Fibroblast of skin of back (primary cell): ENCODE results near the gene DGCR8. TPM values are rescaled to one million over a fixed set of nuclear protein-coding genes. Genes with fewer than 3 reads are reported as not detected.
A peak's percentile ranks its signal among the peaks of the same experiment; 100 is the strongest.

ENCODE experiments used
- DNase-seq: peaks from one replicate; pipeline ENCODE4 v3.0.0-alpha.2; 2013
- polyA plus RNA-seq, 2 experiments: library from polyadenylated mRNA; unstranded; fragments of 120-200 nt; gene quantifications; one replicate each; pipeline ENCODE4 v1.2.1, GENCODE V29; 2013; ENCODE audit not compliant: insufficient read length in 2 of 2

The DGCR8 gene
- polyA plus RNA-seq (2013, experiment 1 of 2; ENCODE audit: insufficient read length): 30.9 TPM
- 19.3 TPM for polyA plus RNA-seq (2013, experiment 2 of 2; ENCODE audit: insufficient read length)

DNA sequence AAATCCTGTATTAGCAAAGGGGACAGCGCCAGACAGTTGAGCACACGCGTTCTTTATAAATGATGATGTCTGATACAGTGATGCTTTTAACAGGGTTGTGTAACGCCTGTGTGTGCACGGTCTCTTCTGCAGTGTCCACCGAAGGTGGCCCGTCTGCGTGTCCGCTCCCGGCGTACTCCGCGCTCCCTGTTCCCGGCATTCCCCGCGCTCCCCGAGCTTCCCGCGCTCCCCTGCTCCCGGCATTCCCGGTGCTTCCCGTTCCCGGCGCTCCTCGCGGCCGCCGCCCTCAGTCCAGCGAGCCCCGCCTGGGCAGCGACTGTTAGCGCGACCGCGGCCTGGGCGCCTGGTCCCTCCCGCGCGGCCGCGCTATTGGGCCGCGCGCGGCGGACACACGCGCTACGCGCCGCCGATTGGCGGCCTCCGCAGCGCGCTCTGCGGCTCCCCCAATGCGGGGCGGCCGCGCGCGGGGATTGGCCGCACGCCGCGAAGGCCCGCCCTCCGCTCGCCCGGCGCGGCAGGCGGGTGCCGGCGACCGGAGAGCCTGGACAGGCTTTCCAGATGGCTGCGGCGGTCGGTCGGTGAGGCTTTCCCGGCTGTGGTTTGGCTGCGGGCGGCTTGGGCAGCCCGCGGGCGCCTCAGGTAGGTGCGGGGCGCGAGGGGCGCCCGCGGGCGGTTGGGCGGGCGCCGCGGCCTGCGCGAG lies at the start of gene DGCR8:
Gene DGCR8, plus strand, starts transcription at position 497 of the 700 bp plus-strand sequence. CDS start 5,723 bp downstream, outside the sequence.
- peak; percentile 97 for DNase-seq

DNA sequence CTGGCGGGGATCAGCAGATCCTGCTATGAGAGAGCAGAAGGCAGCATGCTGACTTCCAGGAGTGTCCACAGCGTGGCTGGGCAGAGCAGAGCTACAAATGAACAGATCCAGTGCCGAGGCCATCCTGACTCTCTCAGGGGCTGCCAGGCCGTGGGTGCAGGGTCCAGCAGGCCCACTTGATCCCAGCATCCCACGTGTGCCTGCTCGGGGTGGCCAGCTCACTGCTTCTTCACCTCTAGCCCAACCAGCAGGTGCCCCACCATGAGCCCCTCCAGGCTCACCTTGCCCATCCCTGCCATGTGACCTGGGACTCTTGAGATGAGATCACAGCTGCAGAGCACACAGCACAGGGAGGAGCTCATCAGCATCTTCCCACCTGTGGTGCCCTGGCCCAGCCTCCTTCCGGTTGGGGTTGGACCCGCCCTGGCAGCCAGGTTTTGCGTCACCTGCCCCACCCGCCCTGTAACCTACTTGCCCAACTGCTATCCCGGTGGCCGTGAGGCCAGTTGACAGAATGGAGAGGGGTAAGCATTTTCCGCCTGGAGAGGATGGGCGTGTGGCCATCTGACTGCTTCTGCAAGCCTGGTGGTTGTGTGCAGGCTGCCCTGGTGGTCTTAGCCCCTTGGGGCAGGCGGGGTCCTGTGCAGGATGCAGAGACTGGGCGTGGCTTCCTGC lies 48.2 kb upstream of the DGCR8 start:
- no peak for DNase-seq

DNA sequence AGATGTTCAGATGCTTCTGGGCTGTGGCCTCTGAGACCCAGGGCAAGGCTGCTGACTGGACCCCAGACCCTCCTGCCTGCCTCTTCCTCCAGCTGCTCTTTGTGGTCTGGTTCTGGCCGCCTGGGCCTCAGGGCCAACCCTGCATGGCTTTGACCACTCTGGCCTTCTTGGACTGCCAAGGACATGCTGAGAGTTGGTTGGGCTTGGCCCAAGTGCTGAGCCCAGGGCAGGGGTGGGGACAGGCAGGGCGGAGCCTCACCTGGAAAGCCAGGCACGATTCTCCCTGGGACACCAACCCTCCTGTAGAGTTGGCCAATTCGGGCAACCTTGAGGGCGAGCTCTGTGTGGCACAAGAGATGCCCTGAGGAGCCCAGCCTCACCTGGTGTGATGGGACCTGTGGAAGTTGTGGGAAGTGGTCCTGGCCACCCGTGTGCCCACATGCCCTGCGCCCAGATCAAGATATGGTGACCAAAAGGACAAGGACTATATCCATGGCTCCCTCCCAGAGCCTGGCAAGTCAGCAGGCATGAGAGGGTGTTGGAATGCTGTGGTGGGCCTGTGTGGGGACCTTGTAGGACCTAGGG lies 47.5 kb upstream of the DGCR8 start:
- DNase-seq: no peak

DNA sequence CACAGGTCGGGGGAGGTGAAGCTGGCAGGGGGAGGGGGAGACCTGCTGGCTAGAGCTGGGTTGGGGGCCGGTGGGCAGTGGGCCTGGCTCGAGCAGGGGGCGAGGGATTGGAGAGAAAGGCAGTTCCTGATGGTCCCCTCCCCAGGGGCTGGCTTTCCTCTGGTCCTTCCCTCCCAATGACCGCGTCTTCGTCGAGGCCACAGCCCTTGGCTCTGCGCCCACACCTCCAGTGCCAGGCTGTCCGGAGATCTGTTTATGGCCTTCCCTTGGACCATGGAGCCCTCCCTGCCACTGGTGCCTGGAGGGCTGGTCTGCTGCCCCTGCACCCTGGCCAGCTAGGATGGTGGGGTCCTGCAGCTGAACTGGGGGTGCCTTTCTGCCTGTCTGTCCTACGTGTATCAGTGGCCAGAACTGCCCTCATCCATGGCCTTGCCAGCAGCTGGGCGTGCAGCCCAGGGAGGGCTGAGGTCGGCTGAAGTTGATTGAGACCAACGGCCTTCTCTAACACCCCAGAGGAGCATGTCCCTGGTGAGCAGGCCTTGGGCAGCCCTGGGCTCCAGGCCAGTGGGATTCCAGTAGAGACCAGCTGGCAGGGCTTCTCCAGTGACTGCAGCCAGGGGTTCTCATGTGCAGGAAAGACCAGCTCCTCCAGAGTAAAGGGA lies 46.9 kb upstream of the DGCR8 start:
- no peak for DNase-seq

DNA sequence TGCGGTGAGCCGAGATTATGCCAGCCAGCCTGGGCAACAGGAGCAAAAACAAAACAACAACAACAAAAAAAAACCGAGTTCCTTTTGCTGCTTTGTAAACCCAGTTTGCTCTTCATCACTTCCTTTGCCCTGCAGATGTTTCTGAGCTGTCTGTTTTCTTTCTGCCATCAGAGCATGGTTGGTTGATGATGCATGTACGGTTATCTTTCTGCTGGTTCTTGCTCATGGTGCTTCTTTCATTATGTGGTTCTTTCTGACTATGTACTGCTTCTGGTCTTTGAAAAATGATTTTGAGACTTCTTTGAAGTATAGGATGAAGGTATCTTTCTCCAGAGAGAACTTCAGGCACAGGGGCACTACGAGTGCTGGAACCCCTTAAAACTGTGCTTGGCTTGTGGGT lies 45.9 kb upstream of the DGCR8 start:
- DNase-seq: no peak

DNA sequence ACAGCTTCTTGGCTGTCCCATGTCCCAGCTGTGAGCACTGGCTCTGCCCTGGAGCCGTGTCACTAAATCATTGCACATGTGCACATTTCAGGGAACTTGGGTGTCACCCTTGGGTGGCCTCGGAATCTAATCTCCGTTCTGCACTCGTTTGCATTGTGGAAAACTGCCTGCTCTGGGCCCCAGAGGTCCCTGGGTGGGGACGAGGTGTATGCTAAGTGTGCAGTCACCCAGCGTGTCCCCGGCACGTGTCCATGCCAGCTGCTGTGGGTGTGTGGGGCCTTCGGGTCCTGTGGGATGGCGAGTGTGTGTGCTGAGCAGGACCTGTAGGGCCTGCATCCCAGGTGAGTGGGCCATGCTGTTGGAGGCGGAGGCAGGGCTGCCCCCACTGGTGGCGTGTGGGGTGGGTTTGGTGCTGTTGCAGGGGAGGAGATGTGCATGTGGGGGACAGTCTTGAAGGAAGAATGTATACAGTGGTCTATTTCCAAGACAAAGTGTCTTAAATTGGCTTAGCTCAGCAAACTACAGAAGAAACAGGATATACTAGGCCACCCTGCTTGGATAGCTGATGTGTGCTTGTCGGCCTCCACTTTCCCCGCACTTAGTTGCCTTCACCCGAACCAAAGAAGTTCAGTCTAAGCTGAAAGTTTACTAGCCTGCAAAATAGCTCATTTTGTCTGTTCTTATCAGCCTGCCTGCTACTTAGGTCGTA lies 44.5 kb upstream of the DGCR8 start:
- DNase-seq: no peak

DNA sequence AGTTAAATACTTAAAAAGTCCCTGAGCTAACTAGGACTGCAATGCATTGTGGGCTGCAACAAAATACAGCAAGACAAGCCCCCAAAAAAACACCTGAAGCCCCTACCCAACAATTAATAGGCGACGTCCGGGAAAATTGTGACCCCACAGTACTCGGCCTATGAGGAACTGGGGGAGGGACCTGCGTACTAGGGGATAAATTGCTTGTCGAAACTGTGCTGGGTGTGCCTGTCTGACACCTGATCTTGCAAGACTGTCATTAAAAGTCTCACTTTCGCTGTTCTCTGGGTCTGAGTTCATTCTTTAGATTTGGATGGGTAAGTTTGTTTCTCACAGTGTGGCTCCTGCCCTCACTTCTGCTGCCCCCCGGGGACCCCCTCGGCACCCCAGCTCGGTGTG lies 44.0 kb upstream of the DGCR8 start:
- DNase-seq: no peak

DNA sequence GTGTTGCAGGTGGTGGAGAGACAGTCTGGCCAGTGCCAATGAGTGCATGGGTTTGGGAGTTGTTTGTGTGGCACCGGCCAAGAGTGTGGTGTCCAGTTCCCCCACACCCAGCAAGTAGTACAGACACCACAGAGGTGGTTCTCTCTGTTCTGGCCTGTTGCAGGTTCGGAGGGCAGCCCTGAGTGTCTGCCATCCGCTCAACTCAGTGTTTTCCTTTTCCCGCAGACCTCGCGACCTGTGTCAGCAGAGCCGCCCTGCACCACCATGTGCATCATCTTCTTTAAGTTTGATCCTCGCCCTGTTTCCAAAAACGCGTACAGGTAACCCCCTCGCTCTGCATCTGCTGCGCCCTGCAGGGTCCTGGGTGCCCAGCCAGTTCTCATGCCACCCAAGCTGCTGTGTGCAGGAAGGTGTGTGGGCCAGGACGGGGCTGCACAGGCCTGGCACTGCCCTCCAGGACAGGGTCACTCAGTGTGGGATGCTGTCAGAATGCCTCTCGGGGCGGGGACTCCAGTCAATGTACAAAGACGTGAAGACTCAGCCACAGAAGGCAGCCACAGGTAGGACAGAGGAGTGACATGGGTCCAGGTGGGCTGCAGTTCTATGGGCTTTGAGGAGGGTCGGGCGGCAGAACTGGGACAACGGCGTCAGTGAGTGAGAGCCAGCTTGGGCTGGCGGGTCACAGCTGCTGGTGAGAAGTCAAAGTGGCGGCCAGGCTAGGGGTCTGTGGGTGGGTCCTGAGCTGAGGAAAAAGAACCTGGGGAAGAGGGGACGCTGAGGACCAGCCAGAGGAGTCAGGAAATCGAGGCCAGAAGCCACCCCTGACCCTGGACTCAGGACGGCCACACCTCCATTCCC lies 43.3 kb upstream of the DGCR8 start:
- no peak for DNase-seq

DNA sequence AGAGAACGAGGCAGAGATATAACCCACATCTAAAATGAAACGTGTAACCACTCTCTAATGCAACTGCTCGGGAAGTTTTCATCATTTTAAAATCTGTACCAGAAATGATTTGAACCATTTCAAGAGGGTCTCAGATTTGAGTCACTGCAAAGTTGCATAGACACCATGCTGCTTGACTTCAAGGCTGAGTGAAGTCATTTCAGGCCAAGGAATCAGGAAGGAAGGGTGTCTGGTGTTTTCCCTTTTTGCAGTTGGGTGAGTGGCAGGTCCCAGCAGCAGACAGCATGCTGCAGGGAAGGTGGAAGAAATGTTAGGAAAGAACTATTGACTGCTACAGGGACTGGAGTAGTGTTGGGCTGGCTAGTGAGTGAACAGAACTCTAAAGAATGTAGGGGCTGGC lies 42.6 kb upstream of the DGCR8 start:
- DNase-seq: no peak

DNA sequence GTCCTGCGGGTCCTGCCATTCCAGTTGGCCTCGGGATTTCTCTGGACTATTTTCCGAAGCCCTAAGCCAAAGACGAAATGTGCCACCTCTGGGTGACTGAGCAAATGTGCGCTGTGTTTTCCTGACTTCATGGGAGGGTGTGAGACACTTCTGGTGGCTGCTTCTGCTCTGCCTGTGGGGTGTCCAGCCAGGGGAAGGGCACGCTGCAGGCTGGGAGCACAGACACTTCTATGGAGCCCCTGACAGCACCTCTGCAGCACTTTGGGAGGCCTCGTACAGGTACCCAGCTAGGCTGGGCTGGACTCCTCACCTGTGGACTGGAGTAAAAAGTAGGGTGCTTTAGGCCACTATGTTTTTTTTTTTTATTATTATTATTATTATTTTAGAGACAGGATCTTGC lies 41.5 kb upstream of the DGCR8 start:
- DNase-seq: no peak

DNA sequence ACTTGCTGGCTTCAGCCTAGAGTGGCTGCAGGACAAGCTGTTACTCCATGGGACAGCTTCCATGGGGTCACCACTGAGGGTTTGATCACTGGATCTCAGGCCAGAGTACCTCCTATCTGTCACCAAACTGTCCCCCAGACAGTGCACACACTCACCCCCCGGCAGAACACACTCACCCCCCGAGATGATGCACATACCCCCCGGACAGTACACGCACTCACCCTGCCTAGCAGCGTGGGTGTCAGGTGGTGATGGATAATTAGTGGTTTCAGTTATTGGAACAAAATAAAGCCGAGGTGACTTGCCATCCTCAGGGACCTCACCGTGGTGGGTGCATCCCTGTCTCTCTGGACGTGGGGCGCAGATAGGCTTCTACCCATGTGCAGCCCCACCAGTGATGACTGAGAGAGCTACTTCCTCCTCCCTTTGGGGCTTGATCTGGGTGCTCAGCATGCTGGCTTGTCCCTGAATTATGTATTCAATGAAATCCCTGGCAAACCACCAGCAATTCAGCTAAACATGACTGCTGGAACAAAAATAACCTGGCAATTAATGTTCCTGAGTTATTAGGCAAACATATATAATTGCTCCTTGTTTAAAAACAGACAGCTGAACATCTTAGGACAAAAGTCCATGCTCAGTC lies 40.2 kb upstream of the DGCR8 start:
- DNase-seq: no peak

DNA sequence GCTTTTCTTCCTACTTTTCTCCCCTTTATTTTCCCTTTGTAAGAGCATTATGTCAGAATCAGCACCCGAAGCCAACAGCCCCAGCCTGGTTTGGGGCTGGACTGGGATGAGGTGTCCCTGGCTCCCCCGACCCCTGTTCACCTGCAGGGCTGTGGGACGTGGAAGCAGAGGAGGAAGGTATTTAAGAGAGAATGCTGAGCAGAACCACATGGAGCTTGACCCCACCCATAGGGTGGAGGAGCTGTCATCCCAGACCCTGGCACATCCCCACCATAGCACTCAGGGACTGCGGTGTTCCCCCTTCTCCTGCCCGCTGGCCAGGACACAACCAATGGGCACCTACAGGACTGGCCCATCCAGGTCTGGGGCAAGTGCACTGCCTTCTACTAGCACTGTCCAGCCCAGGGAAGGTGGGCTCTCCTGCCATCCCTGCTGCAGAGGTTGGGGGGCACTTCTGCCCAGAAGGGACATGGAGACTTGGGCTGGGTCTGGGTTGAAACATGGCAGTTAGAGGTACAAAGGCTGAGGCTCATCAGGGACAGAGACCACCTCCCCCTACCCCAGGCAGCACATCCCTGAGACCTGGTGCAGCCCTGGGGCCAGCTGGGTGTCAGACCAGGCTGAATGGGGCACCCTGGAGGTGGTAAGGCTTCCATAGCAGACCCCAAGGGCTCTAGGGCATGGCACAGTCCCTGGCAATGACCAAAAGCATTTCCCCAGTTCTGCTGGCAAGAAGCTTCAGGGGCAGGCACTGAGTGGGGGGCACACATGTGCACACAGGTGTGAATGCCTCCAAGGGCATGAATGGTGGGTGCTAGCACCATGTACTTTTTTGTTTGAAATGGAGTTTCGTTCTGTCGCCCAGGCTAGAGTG lies 39.5 kb upstream of the DGCR8 start:
- DNase-seq: no peak

DNA sequence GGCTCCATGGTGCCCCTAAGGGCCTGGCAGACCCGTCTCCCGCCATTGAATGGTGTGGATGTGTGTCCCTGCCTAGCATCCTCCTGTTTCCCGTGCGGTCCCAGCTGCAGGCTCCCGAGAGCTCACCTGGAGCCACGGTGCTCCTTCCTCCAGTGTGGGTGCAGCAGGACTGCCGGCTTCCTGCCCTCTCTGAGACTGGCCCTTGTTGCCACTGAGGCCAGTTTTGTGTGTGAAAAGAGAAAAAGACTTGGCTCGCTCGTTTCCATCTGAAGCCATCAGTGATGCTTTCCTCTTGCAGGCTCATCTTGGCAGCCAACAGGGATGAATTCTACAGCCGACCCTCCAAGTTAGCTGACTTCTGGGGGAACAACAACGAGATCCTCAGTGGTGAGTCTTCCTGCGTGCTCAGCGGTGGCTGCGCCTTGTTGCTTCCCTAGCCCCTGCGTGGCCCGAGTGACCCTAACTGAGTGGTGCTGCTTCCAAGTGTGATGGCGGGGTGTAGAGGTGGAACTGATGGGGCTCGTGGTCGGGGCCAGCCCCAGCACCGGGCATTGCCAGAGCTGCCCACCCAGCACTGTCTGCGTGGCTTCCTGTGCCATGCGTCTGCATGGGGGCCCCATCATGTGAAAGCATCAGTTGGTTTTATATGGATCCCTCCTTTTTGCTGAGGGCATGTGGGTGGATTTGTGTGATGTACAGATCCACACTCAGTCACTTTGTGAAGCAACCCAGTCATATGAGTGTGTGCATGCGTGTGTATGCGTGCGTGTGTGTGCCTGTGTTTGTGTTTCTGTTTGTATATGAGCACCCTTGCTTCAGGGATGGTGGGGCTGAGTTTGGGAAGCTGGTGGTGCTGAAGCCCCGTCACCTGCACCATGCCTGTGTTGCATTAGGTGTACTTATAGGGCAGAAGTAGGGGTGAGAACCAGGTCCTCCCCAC lies 36.7 kb upstream of the DGCR8 start:
- DNase-seq: no peak

DNA sequence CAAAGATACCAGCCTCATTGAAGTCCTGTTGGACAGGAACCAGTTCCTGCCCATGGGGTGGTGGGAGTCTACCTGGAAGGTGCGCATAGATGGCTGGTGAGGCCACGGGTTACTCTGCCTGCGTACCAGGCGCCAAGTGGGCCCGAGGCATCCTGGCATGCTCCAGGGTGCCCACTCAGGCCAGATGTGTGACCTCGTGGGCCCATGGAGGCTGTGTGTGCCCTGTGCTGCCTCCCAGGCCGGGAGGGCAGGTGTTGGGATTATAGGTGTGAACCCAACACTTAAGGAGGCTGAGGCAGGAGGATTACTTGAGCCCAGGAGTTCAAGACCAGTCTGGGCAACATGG lies 36.1 kb upstream of the DGCR8 start:
- no peak for DNase-seq

DNA sequence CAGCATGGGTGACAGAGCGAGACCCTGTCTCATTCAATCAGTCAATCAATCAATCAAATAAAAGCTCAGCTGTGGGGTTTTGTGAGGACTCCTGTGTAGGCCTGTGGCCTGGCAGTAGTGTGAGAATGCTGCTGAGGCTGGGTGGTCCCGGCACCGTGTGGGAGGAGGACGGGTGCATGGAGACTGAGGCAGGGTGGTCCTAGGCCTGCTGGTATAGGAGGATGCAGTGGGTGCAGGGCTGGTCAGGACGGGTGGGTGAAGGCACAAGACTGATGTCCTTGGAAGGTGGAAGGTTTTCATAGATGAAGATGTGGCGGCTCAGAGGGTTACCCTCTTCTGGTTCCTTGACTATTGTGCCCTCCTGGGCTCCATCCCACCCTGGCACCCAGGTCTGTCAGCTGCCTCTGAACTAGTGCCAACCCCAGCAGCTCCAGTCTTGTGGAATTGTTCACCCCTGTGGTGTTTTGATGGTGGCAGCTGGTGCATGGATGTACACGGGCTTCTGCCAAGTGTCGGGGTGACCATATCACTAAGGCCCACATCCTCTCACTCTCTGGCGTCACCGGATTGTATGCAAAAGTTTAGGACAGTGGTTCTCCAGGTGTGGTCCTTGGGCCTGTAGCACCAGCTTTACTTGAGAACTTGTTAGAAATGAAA lies 35.4 kb upstream of the DGCR8 start:
- no peak for DNase-seq

DNA sequence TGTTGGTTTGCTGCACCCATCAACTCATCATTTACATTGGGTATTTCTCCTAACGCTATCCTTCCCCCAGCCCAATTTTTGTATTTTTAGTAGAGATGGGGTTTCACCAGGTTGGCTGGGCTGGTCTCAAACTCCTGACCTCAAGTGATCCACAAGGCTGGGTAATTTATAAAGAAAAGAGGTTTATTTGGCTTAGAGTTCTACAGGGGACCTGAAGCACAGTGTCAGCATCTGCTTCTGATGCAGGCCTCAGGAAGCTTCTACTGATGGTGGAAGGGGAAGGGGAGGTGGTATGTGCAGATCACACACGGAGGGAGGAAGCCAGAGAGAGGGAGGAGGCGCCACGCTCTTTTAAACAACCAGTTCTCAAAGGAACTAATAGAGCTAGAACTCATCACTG lies 33.3 kb upstream of the DGCR8 start:
- DNase-seq: no peak

DNA sequence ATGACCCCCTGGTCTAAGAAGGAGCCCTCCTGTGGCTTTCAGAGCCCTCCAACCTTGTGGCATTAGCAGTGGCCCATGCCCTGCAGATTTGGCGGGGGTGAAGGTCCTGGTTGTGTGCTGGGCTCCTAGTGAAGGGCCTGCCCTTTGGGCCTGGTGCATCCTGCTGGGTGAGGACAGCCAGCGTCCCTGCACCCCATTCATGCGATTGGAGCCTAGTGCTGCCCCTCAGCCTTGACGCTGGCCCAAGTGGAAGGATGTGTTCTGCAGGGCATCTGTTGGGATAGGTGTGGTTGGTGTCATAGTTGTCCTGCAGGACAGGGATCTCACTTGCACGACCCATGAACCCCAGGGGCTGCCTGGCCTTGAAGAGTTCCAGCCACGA lies 28.1 kb upstream of the DGCR8 start:
- DNase-seq: no peak
